NK-92 (cell line): ENCODE measurements around the gene ADAMTS2.

Experiments used
- DNase-seq: peaks from one replicate; lab custom pipeline; 2025; ENCODE audit not compliant: unreplicated experiment; lab: John Stamatoyannopoulos, UW

Gene ADAMTS2

GRCh38 chr5:179149278-179149677, 196.0 kb downstream of the ADAMTS2 start:
- DNase-seq, result no peak

GRCh38 chr5:179148703-179149170, 196.5 kb downstream of the ADAMTS2 start:
- DNase-seq, result no peak

GRCh38 chr5:179147991-179148702, 197.1 kb downstream of the ADAMTS2 start:
- no peak for DNase-seq

GRCh38 chr5:179146277-179146676, 199.0 kb downstream of the ADAMTS2 start:
- no peak for DNase-seq

GRCh38 chr5:179143446-179143845, 201.8 kb downstream of the ADAMTS2 start:
- no peak for DNase-seq

GRCh38 chr5:179142434-179143198, 202.6 kb downstream of the ADAMTS2 start:
- DNase-seq, result no peak

- DNase-seq, result no peak
Measured at GRCh38 chr5:179141867-179142266, 203.4 kb downstream of the ADAMTS2 start.

- no peak for DNase-seq
Measured at GRCh38 chr5:179140293-179140692, 205.0 kb downstream of the ADAMTS2 start.

GRCh38 chr5:179139936-179140235, 205.4 kb downstream of the ADAMTS2 start:
- DNase-seq, result no peak

GRCh38 chr5:179139111-179139935, 205.9 kb downstream of the ADAMTS2 start:
- DNase-seq, result no peak

- DNase-seq, result no peak
Measured at GRCh38 chr5:179138568-179138925, 206.7 kb downstream of the ADAMTS2 start.

- no peak for DNase-seq
Measured at GRCh38 chr5:179137643-179138567, 207.4 kb downstream of the ADAMTS2 start.

- DNase-seq, result no peak
Measured at GRCh38 chr5:179137016-179137642, 208.1 kb downstream of the ADAMTS2 start.

- no peak for DNase-seq
Measured at GRCh38 chr5:179135441-179136215, 209.6 kb downstream of the ADAMTS2 start.

GRCh38 chr5:179135006-179135405, 210.3 kb downstream of the ADAMTS2 start:
- no peak for DNase-seq

- no peak for DNase-seq
Measured at GRCh38 chr5:179134511-179134910, 210.8 kb downstream of the ADAMTS2 start.

- no peak for DNase-seq
Measured at GRCh38 chr5:179132586-179133355, 212.5 kb downstream of the ADAMTS2 start.

GRCh38 chr5:179131886-179132585, 213.2 kb downstream of the ADAMTS2 start:
- DNase-seq, result no peak
